GM06990 (cell line): ENCODE data around the gene CEBPB.

Experiments
- DNase-seq: peaks from one replicate; pipeline ENCODE4 v3.0.0-alpha.2; 2011; ENCODE audit not compliant: insufficient read length; ENCODE audit errors: extremely low read depth
- H3K27me3 ChIP-seq: replicated peaks from 2 replicates; pipeline ENCODE4 v1.6.0; 2011; ENCODE audit warnings: low read length; ENCODE audit not compliant: control insufficient read depth, insufficient read depth
- H3K36me3 ChIP-seq: 2 replicates; pipeline ENCODE4 v1.5.1; 2011; ENCODE audit warnings: low read length; ENCODE audit not compliant: control insufficient read depth, insufficient read depth
- H3K4me3 ChIP-seq: replicated peaks from 2 replicates; pipeline ENCODE4 v1.5.1; 2011; ENCODE audit warnings: low read depth, mild to moderate bottlenecking, control low read depth, low read length
- TF ChIP-seq, protein P1 (sequence below): IDR thresholded peaks from 2 replicates; pipeline ENCODE4 v1.5.1; 2011; ENCODE audit warnings: low read length, control low read depth, mild to moderate bottlenecking, inconsistent platforms; ENCODE audit not compliant: insufficient read depth, poor library complexity, severe bottlenecking

The CEBPB gene

DNA sequence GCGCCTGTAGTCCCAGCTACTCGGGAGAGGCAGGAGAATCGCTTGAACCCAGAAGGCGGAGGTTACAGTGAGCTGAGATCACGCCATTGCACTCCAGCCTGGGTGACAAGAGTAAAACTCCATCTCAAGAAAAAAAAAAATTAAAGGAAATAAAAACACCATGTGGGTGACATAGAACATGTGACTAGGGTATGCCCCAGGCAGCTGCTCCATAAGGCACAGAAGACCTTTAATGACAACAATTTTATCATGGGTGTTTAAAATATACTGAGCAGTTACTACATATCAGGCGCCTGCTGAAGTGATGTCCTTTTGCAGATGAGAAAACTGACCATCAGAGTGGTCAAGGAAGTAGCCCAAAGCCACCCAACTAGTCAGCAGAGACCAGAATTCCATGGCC lies 45.1 kb upstream of the CEBPB start:
- Histone ChIP-seq H3K27me3 (no peaks in the 10 kb centered on the region), H3K36me3 (peaks cover 24% of the 10 kb centered on the region), H3K4me3 (no peak overlapping the region)
- no peak for DNase-seq
- TF ChIP-seq, protein P1, sequence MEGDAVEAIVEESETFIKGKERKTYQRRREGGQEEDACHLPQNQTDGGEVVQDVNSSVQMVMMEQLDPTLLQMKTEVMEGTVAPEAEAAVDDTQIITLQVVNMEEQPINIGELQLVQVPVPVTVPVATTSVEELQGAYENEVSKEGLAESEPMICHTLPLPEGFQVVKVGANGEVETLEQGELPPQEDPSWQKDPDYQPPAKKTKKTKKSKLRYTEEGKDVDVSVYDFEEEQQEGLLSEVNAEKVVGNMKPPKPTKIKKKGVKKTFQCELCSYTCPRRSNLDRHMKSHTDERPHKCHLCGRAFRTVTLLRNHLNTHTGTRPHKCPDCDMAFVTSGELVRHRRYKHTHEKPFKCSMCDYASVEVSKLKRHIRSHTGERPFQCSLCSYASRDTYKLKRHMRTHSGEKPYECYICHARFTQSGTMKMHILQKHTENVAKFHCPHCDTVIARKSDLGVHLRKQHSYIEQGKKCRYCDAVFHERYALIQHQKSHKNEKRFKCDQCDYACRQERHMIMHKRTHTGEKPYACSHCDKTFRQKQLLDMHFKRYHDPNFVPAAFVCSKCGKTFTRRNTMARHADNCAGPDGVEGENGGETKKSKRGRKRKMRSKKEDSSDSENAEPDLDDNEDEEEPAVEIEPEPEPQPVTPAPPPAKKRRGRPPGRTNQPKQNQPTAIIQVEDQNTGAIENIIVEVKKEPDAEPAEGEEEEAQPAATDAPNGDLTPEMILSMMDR, result no peak

DNA sequence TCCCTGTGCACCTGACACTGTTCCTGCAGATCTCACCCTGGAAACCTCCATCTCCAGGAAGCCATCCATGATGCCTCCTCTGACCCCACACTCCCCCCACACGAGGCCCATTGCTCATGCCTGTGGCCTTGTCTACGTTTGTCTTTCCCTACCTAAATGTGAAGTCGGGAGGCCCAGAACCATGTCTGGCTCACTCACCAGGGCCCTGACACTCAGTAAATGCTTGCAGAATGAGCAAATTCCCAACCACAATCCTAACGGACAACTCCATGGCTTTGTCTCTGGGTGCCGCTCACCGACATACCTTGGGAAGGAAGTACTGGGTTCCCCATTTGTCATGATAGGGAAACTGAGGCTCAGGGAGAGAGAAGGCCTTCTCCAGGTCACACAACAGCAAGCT lies 44.4 kb upstream of the CEBPB start:
- peaks cover 20% of the 10 kb centered on the region for H3K36me3 ChIP-seq
- no peaks in the 10 kb centered on the region for H3K27me3 ChIP-seq
- peak overlapping the region; percentile 14; the same call in 1 of the 2 replicates for H3K4me3 ChIP-seq
- TF ChIP-seq, protein P1, result no peak
- DNase-seq, result no peak

DNA sequence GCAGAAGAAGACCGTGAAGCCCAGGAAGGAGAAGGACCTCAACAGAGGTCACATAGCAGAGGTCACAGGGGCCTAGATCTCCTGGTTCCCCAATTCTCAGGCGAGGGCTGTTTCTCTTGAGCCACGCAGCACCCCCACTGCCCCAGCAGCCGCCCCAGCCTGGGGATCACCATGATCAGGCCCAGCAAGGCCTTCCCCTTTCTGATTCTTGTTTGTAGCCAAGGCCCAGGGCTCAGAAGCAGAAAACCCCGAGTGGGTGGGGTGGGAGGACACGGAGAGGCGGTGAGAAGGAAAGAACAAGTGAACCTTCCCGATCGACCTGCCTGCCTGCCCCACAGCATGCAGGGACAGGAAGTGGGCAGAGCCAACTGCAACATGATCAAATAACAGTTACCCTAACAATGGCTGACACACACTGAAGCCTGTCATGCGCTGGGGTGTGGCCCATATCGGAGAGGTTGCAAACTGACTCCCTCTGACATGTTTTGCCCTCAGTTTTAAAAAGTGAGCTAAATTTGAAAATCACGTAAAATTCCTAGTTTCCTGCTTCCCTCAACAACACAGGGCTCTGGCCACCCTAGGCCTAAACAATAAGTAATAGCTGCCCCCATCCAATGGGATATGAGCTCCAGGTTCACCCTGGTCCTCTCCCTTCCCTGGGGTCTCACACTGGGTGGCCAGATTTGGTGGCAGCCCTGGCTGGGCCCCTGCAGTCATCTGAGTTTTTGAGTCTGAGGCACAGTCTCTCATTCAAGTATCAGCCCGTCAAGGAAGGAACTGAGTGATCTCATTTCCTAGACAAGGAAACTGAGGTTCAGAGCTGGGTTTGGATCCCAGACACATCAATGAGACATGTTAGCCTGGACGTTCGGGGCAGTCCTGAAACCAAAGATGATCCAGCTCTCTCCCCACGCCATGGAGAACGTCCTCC lies 43.6 kb upstream of the CEBPB start:
- Histone ChIP-seq H3K27me3 (no peaks in the 10 kb centered on the region), H3K36me3 (peaks cover 15% of the 10 kb centered on the region), H3K4me3 (peak overlapping the region; percentile 14; the same call in 1 of the 2 replicates)
- TF ChIP-seq, protein P1, result no peak
- peak; percentile 63 for DNase-seq

DNA sequence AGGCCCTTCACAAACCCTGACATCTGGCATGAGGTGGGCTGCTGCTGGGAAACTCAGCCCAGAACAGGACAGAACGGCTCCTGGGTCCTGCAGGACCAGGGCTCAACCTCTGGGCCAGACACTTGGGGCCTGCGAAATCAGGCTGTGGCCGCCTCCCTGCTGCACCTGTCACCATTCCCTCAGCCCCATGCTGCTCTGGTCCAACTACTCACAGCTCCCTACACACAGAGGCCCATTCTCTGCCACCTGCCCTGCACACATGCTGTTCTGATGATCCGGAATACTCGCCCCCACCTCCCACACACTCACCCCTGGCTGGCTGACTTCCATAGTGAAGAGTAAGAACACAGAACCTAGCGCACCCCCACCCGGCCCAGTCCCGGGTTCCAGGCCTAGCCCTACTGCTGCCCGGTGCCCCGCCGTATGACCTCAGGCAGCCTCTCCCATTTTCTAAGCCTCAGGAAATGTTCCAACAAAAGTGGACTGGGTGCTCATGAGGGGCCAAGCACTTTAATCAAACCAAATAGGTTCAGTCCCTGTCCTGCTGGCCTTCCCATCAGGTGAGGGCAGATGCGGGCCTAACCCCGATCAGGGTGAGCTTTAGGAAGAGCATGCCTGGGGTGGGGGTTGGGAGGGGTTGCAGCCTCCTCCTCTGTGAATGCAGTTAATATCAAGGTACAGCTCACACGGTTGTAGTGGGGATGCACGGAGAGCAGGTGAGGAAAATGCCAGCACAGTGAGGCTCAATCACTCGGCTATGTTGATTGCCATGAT lies 41.0 kb upstream of the CEBPB start:
- DNase-seq, result no peak
- TF ChIP-seq, protein P1, result no peak
- H3K4me3 ChIP-seq, result no peak overlapping the region
- peaks cover 5% of the 10 kb centered on the region for H3K36me3 ChIP-seq
- H3K27me3 ChIP-seq, result no peaks in the 10 kb centered on the region

DNA sequence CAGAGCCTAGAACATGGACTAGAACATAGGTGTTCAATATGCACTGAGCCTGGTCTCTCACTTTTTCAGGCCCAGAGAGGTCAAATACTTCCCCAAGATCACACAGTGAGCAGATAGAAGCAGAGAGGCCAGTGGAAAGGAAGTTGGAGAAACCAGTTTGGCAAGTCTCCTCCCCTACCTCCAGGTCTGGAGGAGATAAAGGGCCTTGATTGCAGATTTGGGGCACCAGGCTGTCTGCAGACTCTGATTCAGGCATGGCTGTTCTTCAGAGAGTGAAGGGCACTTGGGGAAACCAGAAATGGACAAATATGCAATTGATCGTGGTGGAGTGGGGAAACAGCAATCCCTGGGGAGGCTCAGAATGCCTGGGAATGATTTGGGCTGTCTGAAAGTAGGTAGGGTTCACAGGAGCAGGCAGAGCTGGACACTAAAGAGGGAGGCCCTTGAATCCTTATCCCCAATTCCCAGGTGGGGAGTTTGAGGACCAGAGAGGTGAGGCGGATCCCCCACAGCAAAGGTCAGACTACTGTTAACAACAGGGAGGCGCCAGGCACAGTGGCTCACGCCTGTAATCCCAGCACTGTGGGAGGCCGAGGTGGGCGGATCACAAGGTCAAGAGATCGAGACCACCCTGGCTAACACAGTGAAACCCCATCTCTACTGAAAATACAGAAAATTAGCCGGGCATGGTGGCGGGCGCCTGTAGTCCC lies 39.4 kb upstream of the CEBPB start:
- H3K36me3 ChIP-seq, result peaks cover 5% of the 10 kb centered on the region
- DNase-seq, result no peak
- H3K27me3 ChIP-seq, result no peaks in the 10 kb centered on the region
- H3K4me3 ChIP-seq, result no peak overlapping the region
- TF ChIP-seq, protein P1, result no peak
